H9 (cell line): ENCODE data around the gene VAV3. TPM values are rescaled to one million over a fixed set of nuclear protein-coding genes. Genes with fewer than 3 reads are reported as not detected.

Experiments used
- DNase-seq: peaks from one replicate; pipeline ENCODE4 v3.0.0-alpha.2; 2017
- H2AFZ ChIP-seq: one replicate; pipeline ENCODE4 v1.6.1; 2013; ENCODE audit warnings: mild to moderate bottlenecking, low read length, control low read depth, moderate library complexity
- H2AK5ac ChIP-seq: 2 replicates; pipeline ENCODE4 v1.6.1; 2013; ENCODE audit warnings: low read length, control low read depth, mixed read lengths; ENCODE audit not compliant: insufficient read length
- H2BK120ac ChIP-seq: one replicate; pipeline ENCODE4 v1.6.1; 2013; ENCODE audit warnings: low read depth, mild to moderate bottlenecking, low read length, control low read depth, inconsistent platforms; ENCODE audit not compliant: poor library complexity, severe bottlenecking
- H2BK12ac ChIP-seq: 2 replicates; pipeline ENCODE4 v1.6.1; 2013; ENCODE audit warnings: low read length, control low read depth, mixed read lengths, low read depth; ENCODE audit not compliant: insufficient read length
- H2BK15ac ChIP-seq: 2 replicates; pipeline ENCODE4 v1.6.1; 2013; ENCODE audit warnings: low read depth, low read length, control low read depth
- H2BK20ac ChIP-seq: one replicate; pipeline ENCODE4 v1.6.1; 2013; ENCODE audit warnings: low read depth, mild to moderate bottlenecking, low read length, control low read depth, inconsistent platforms; ENCODE audit not compliant: poor library complexity, severe bottlenecking
- H2BK5ac ChIP-seq: 2 replicates; pipeline ENCODE4 v1.6.1; 2013; ENCODE audit warnings: low read length, control low read depth, mixed read lengths; ENCODE audit not compliant: insufficient read length
- H3K14ac ChIP-seq: 2 replicates; pipeline ENCODE4 v1.6.1; 2013; ENCODE audit warnings: low read length, control low read depth; ENCODE audit not compliant: insufficient read depth
- H3K18ac ChIP-seq: 2 replicates; pipeline ENCODE4 v1.6.1; 2013; ENCODE audit warnings: low read depth, mild to moderate bottlenecking, mixed read lengths, low read length, control low read depth; ENCODE audit not compliant: insufficient read length
- H3K23ac ChIP-seq: 2 replicates; pipeline ENCODE4 v1.6.1; 2013; ENCODE audit warnings: low read length, control low read depth, mixed read lengths, low read depth; ENCODE audit not compliant: insufficient read length
- H3K23me2 ChIP-seq: 2 replicates; pipeline ENCODE4 v1.6.1; 2013; ENCODE audit warnings: low read depth, mild to moderate bottlenecking, mixed read lengths, low read length, control low read depth; ENCODE audit not compliant: insufficient read length, poor library complexity, severe bottlenecking
- H3K27ac ChIP-seq: 2 replicates; pipeline ENCODE4 v1.5.1; 2013; ENCODE audit warnings: low read length, control low read depth, mixed read lengths, low read depth; ENCODE audit not compliant: insufficient read length
- H3K27me3 ChIP-seq: 2 replicates; pipeline ENCODE4 v1.6.1; 2013; ENCODE audit warnings: low read length, control low read depth, inconsistent platforms; ENCODE audit not compliant: insufficient read depth
- H3K4ac ChIP-seq: 2 replicates; pipeline ENCODE4 v1.6.1; 2013; ENCODE audit warnings: low read depth, mild to moderate bottlenecking, control low read depth, inconsistent platforms, low read length, moderate library complexity
- H3K4me1 ChIP-seq: 2 replicates; pipeline ENCODE4 v1.6.1; 2013; ENCODE audit warnings: low read length, control low read depth, inconsistent platforms; ENCODE audit not compliant: insufficient read depth
- H3K4me2 ChIP-seq: 2 replicates; pipeline ENCODE4 v1.6.1; 2013; ENCODE audit warnings: low read length, control low read depth, mixed read lengths; ENCODE audit not compliant: insufficient read length, insufficient read depth
- H3K56ac ChIP-seq: 2 replicates; pipeline ENCODE4 v1.6.1; 2013; ENCODE audit warnings: low read depth, mild to moderate bottlenecking, mixed read lengths, low read length, control low read depth; ENCODE audit not compliant: insufficient read length
- H3K79me1 ChIP-seq: 2 replicates; pipeline ENCODE4 v1.6.1; 2013; ENCODE audit warnings: low read depth, mild to moderate bottlenecking, moderate library complexity, low read length, control low read depth, inconsistent platforms; ENCODE audit not compliant: insufficient read depth, poor library complexity, severe bottlenecking
- H3K79me2 ChIP-seq: 2 replicates; pipeline ENCODE4 v1.6.1; 2013; ENCODE audit warnings: low read length, control low read depth, inconsistent platforms; ENCODE audit not compliant: insufficient read depth
- H3K9ac ChIP-seq: 2 replicates; pipeline ENCODE4 v1.6.1; 2013; ENCODE audit warnings: low read length, control low read depth, mixed read lengths; ENCODE audit not compliant: insufficient read length; ENCODE audit errors: extremely low read depth
- H3K9me3 ChIP-seq: one replicate; pipeline ENCODE4 v1.6.1; 2013; ENCODE audit warnings: low read depth, low read length, inconsistent platforms; ENCODE audit not compliant: control insufficient read depth
- H3T11ph ChIP-seq: one replicate; pipeline ENCODE4 v1.6.1; 2013; ENCODE audit warnings: mild to moderate bottlenecking, low read length, control low read depth, inconsistent platforms
- H4K20me1 ChIP-seq: one replicate; pipeline ENCODE4 v1.6.1; 2013; ENCODE audit not compliant: control insufficient read depth, insufficient read length, insufficient read depth
- H4K5ac ChIP-seq: 2 replicates; pipeline ENCODE4 v1.6.1; 2013; ENCODE audit warnings: low read depth, mild to moderate bottlenecking, mixed read lengths, low read length, control low read depth; ENCODE audit not compliant: insufficient read length
- H4K8ac ChIP-seq: replicated peaks from 2 replicates; pipeline ENCODE4 v1.6.1; 2013; ENCODE audit warnings: low read length, control low read depth, mixed read lengths, low read depth; ENCODE audit not compliant: insufficient read length
- H4K91ac ChIP-seq: 2 replicates; pipeline ENCODE4 v1.6.1; 2013; ENCODE audit warnings: low read depth, mild to moderate bottlenecking, moderate library complexity, mixed read lengths, low read length, control low read depth; ENCODE audit not compliant: insufficient read length
- H3K27ac Mint-ChIP-seq, 3 experiments: 2 replicates in 2 of 3; 3 replicates in 1 of 3; pipeline ENCODE4 v1.8.0; 2020 to 2021; ENCODE audit warnings: mixed read lengths in 3 of 3, mild to moderate bottlenecking in 1 of 3, moderate library complexity in 1 of 3
- H3K27me3 Mint-ChIP-seq: 2 replicates; pipeline ENCODE4 v1.8.0; 2021; ENCODE audit warnings: low read depth, mild to moderate bottlenecking, moderate library complexity, mixed read lengths
- H3K36me3 Mint-ChIP-seq, 3 experiments: 2 replicates in 2 of 3; 3 replicates in 1 of 3; pipeline ENCODE4 v1.8.0; 2020 to 2021; ENCODE audit warnings: low read depth in 3 of 3, mixed read lengths in 3 of 3; ENCODE audit not compliant: insufficient read depth in 1 of 3
- H3K4me1 Mint-ChIP-seq, 2 experiments: 2 replicates each; pipeline ENCODE4 v1.8.0; 2020; ENCODE audit warnings: mixed read lengths in 2 of 2
- H3K4me3 Mint-ChIP-seq, 2 experiments: 2 replicates in 1 of 2; 3 replicates in 1 of 2; pipeline ENCODE4 v1.8.0; 2020 to 2021; ENCODE audit warnings: mild to moderate bottlenecking in 2 of 2, mixed read lengths in 2 of 2, moderate library complexity in 1 of 2
- H3K9me3 Mint-ChIP-seq, 2 experiments: 2 replicates in 1 of 2; 3 replicates in 1 of 2; pipeline ENCODE4 v1.8.0; 2020; ENCODE audit warnings: mild to moderate bottlenecking in 2 of 2, mixed read lengths in 2 of 2, moderate library complexity in 1 of 2
- WGBS: extraction: QIAGEN DNeasy Blood & Tissue Kit; methylation state at CpG from one replicate; pipeline ENCODE4 v1.1.7; 2013; ENCODE audit warnings: missing lambda C conversion rate, low lambda C conversion rate, mixed read lengths; ENCODE audit not compliant: insufficient read length; ENCODE audit errors: extremely low coverage; 5-methylcytosine and 5-hydroxymethylcytosine counted together
- total RNA-seq: library from RNA; stranded (reverse); gene quantifications from 2 replicates; pipeline ENCODE4 v1.2.1, GENCODE V29; 2021
- TF ChIP-seq, protein P1 (sequence below): fragments of 200-600 bp; sonication (generic); conservative IDR thresholded peaks from 3 replicates; pipeline ENCODE4 v1.8.0; 2021; ENCODE audit warnings: antibody characterized with exemption, mild to moderate bottlenecking

The VAV3 gene
- total RNA-seq, 1 experiment from 2014 or later = 5.1 TPM

DNA sequence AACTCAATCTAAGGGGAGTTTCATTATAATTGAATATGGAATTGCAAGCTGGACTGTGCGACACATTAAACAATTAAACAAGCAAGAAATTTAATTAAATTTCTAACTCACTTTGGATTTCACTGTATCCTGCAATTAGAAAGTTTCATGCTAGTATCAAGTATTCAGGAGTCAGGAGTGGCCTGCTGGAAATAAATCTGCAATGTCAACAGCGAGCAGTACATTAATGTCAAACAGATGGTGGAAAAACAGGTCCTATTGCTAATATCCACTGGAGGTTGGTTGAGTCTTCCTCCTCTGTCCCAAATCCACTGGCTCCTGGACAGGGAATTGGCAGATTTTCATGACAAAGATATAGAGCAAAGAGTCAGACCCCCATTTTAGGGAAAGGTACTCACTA is 237.1 kb downstream of the VAV3 start:
- H3K23ac ChIP-seq = no peak overlapping the region
- no peaks in the 10 kb centered on the region for H3K4me1 ChIP-seq
- H3K18ac ChIP-seq = no peak overlapping the region
- Mint-ChIP-seq H3K4me3 (no peak overlapping the region), H3K4me1 (no peaks in the 10 kb centered on the region), H3K9me3 (no peaks in the 10 kb centered on the region), H3K27ac (no peak overlapping the region), H3K27me3 (no peaks in the 10 kb centered on the region), H3K36me3 (0 out of 7 replicates have a peak, but pooled peaks cover 0 to under 1% (median 0%) of the 10 kb centered on the region in 3 experiments)
- no CpG with 5 or more reads among the region's 2 CpGs for WGBS
- no peak overlapping the region for H4K8ac ChIP-seq
- no peak overlapping the region for H2BK20ac ChIP-seq
- H3K14ac ChIP-seq = no peak overlapping the region
- H3K27ac ChIP-seq = no peak overlapping the region
- H2BK15ac ChIP-seq = no peak overlapping the region
- no peaks in the 10 kb centered on the region for H3K79me1 ChIP-seq
- no peaks in the 10 kb centered on the region for H4K20me1 ChIP-seq
- no peak overlapping the region for H3K4ac ChIP-seq
- H3K27me3 ChIP-seq = no peaks in the 10 kb centered on the region
- H3K79me2 ChIP-seq = no peaks in the 10 kb centered on the region
- H2BK5ac ChIP-seq = no peak overlapping the region
- no peak overlapping the region for H3K4me2 ChIP-seq
- no peak overlapping the region for H2BK12ac ChIP-seq
- H3K56ac ChIP-seq = no peak overlapping the region
- no peak overlapping the region for H4K5ac ChIP-seq
- H3K23me2 ChIP-seq = no peaks in the 10 kb centered on the region
- no peak overlapping the region for H2AK5ac ChIP-seq
- H4K91ac ChIP-seq = no peak overlapping the region
- no peak for DNase-seq
- H2BK120ac ChIP-seq = no peak overlapping the region
- H3K9ac ChIP-seq = no peak overlapping the region
- H3T11ph ChIP-seq = no peak overlapping the region
- no peak overlapping the region for H2AFZ ChIP-seq
- no peaks in the 10 kb centered on the region for H3K9me3 ChIP-seq
- TF ChIP-seq, protein P1, sequence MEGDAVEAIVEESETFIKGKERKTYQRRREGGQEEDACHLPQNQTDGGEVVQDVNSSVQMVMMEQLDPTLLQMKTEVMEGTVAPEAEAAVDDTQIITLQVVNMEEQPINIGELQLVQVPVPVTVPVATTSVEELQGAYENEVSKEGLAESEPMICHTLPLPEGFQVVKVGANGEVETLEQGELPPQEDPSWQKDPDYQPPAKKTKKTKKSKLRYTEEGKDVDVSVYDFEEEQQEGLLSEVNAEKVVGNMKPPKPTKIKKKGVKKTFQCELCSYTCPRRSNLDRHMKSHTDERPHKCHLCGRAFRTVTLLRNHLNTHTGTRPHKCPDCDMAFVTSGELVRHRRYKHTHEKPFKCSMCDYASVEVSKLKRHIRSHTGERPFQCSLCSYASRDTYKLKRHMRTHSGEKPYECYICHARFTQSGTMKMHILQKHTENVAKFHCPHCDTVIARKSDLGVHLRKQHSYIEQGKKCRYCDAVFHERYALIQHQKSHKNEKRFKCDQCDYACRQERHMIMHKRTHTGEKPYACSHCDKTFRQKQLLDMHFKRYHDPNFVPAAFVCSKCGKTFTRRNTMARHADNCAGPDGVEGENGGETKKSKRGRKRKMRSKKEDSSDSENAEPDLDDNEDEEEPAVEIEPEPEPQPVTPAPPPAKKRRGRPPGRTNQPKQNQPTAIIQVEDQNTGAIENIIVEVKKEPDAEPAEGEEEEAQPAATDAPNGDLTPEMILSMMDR = no peak
